Effector memory CD8-positive, alpha-beta T cell (primary cell): Measurements from ENCODE around the gene MSLN.

Source experiments
- ATAC-seq: fragments of 150-1000 bp; cut with Tn5 transposase; replicated peaks from 2 replicates; pipeline ENCODE4 v1.10.0; 2021; ENCODE audit warnings: mild to moderate bottlenecking, moderate library complexity
- DNase-seq, 3 experiments: peaks; one replicate each; pipeline ENCODE4 v3.0.0; 2021
- H3K27ac Mint-ChIP-seq, 2 donors: one replicate each; pipeline ENCODE4 v1.8.0; 2022; ENCODE audit warnings: mild to moderate bottlenecking in 2 of 2, mixed read lengths in 2 of 2, moderate library complexity in 2 of 2
- H3K27me3 Mint-ChIP-seq, 2 donors: one replicate each; pipeline ENCODE4 v1.8.0; 2022; ENCODE audit warnings: mixed read lengths in 2 of 2
- H3K36me3 Mint-ChIP-seq: one replicate; pipeline ENCODE4 v1.8.0; 2022; ENCODE audit warnings: mild to moderate bottlenecking, moderate library complexity, mixed read lengths; ENCODE audit not compliant: insufficient read depth
- H3K4me1 Mint-ChIP-seq, 2 donors: one replicate each; pipeline ENCODE4 v1.8.0; 2022; ENCODE audit warnings: low read depth in 2 of 2, mixed read lengths in 2 of 2
- H3K4me3 Mint-ChIP-seq, 2 donors: one replicate each; pipeline ENCODE4 v1.8.0; 2022; ENCODE audit warnings: mild to moderate bottlenecking in 2 of 2, mixed read lengths in 2 of 2, moderate library complexity in 2 of 2
- H3K9me3 Mint-ChIP-seq, 2 donors: one replicate each; pipeline ENCODE4 v1.8.0; 2022; ENCODE audit warnings: mixed read lengths in 2 of 2

MSLN gene

GRCh38 chr16:726438-727290 lies 33.9 kb upstream of the MSLN start, which contains the start of the genes CCDC78 and HAGHL:
Gene CCDC78 (minus strand): TSS chr16:726443. CDS start chr16:726367, 76 bp downstream.
Gene HAGHL (plus strand): TSS chr16:727106. CDS start chr16:727510, 404 bp downstream.
- Mint-ChIP-seq H3K27ac (peak within 1 kb of the TSS in 1 of 2 donors; percentile 73), H3K4me3 (peak within 1 kb of the TSS; percentile 72 to 80), H3K9me3 (no peaks in the 10 kb centered on the region), H3K36me3 (peaks cover 32% of the 10 kb centered on the region), H3K4me1 (peaks cover 3 to 11% of the 10 kb centered on the region in 2 donors), H3K27me3 (no peaks in the 10 kb centered on the region)
- ATAC-seq (peak; percentile 31), DNase-seq (peak in 2 of 3 experiments; percentile 51 to 54)

- peaks cover 30% of the 10 kb centered on the region for H3K36me3 Mint-ChIP-seq
- no peak for DNase-seq
- H3K27me3 Mint-ChIP-seq = no peaks in the 10 kb centered on the region
- no peak overlapping the region for H3K27ac Mint-ChIP-seq
- no peaks in the 10 kb centered on the region for H3K9me3 Mint-ChIP-seq
- H3K4me1 Mint-ChIP-seq = peaks cover 0 to 8% of the 10 kb centered on the region in 2 donors
- ATAC-seq = peak; percentile 19
- peak overlapping the region; percentile 59 to 80 for H3K4me3 Mint-ChIP-seq
These were observed 33.1 kb upstream of the MSLN start for GRCh38 chr16:727291-727977.

GRCh38 chr16:728131-728889 lies 32.2 kb upstream of the MSLN start:
- Mint-ChIP-seq H3K27me3 (no peaks in the 10 kb centered on the region), H3K27ac (no peak overlapping the region), H3K4me3 (peak overlapping the region; percentile 57 to 80), H3K9me3 (no peaks in the 10 kb centered on the region), H3K36me3 (peaks cover 35% of the 10 kb centered on the region), H3K4me1 (peaks cover 0 to 6% of the 10 kb centered on the region in 2 donors)
- DNase-seq (peak; percentile 70 to 80 (median 70)), ATAC-seq (peak; percentile 78)

GRCh38 chr16:728890-729744 lies 31.4 kb upstream of the MSLN start:
- DNase-seq (no peak), ATAC-seq (no peak)
- Mint-ChIP-seq H3K27me3 (no peaks in the 10 kb centered on the region), H3K4me1 (peaks cover 0 to 6% of the 10 kb centered on the region in 2 donors), H3K36me3 (peaks cover 35% of the 10 kb centered on the region), H3K4me3 (peak overlapping the region; percentile 57 to 80), H3K9me3 (no peaks in the 10 kb centered on the region), H3K27ac (no peak overlapping the region)

GRCh38 chr16:729768-730665 lies 30.5 kb upstream of the MSLN start:
- H3K27ac Mint-ChIP-seq = no peak overlapping the region
- peak overlapping the region in 1 of 2 donors; percentile 19 for H3K4me3 Mint-ChIP-seq
- H3K36me3 Mint-ChIP-seq = peaks cover 37% of the 10 kb centered on the region
- no peaks in the 10 kb centered on the region for H3K9me3 Mint-ChIP-seq
- ATAC-seq (no peak), DNase-seq (no peak)
- no peaks in the 10 kb centered on the region for H3K27me3 Mint-ChIP-seq
- peaks cover 0 to 5% of the 10 kb centered on the region in 2 donors for H3K4me1 Mint-ChIP-seq

DNA sequence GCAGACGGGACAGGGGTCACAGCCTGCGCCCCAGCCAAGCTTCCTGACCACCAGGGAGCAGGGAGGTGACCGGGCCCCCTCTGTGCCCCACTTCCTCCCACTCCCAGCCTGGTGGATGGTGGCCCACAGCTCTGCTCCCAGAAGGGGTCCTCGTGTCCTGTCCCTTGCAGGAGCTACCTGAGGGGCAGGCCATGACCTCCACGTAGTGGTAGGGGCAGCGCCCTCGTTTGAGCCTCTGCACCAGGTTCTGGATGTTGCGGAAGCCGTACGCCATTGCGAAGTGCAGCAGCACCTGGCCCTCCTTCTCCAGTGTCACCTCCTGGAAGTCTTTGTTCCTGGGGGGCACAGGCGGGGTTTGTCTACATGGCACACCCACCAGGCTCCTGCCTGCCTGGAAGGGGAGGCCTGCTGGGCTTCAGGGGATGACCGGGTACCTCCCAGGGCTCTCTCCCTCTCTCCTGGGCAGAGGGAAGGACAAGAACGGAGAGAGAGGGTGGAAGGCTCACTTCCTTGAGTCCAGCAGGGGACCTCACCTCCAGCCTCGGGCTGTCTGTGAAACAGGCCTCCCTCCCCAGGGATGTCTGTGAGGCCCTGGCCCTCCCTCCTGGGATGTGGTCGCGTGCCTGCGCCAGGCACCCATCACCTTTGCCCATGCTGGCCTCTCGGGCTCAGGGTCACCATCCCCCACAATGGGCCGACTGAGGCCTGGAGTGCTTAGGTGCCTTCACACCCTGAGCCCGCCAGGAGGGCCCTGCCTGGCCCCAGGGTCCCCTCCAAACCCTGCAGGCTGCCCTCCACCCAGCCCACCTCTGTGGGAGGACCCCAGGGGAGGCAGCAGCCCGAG lies 29.6 kb upstream of the MSLN start:
- Mint-ChIP-seq H3K36me3 (peaks cover 39% of the 10 kb centered on the region), H3K27me3 (no peaks in the 10 kb centered on the region), H3K9me3 (no peaks in the 10 kb centered on the region), H3K4me1 (peaks cover 0 to 1% of the 10 kb centered on the region in 2 donors), H3K4me3 (no peak overlapping the region), H3K27ac (no peak overlapping the region)
- ATAC-seq (no peak), DNase-seq (no peak)

GRCh38 chr16:732332-732731 lies 28.2 kb upstream of the MSLN start:
- ATAC-seq = no peak
- Mint-ChIP-seq H3K4me3 (no peak overlapping the region), H3K36me3 (peaks cover 41% of the 10 kb centered on the region), H3K9me3 (no peaks in the 10 kb centered on the region), H3K4me1 (peaks cover 0 to 1% of the 10 kb centered on the region in 2 donors), H3K27me3 (no peaks in the 10 kb centered on the region), H3K27ac (peak overlapping the region in 1 of 2 donors; percentile 32)
- DNase-seq = no peak

- Mint-ChIP-seq H3K27ac (no peak overlapping the region), H3K27me3 (no peaks in the 10 kb centered on the region), H3K4me1 (peaks cover 0 to 1% of the 10 kb centered on the region in 2 donors), H3K9me3 (no peaks in the 10 kb centered on the region), H3K36me3 (peaks cover 44% of the 10 kb centered on the region), H3K4me3 (no peak overlapping the region)
- no peak for ATAC-seq
- no peak for DNase-seq
These were observed 27.6 kb upstream of the MSLN start for GRCh38 chr16:732936-733335.

GRCh38 chr16:733382-734207 lies 26.9 kb upstream of the MSLN start:
- Mint-ChIP-seq H3K27ac (no peak overlapping the region), H3K9me3 (no peaks in the 10 kb centered on the region), H3K4me3 (no peak overlapping the region), H3K4me1 (peaks cover 0 to 1% of the 10 kb centered on the region in 2 donors), H3K27me3 (no peaks in the 10 kb centered on the region), H3K36me3 (peaks cover 44% of the 10 kb centered on the region)
- ATAC-seq (no peak), DNase-seq (no peak)

GRCh38 chr16:734208-734980 lies 26.1 kb upstream of the MSLN start:
- ATAC-seq = no peak
- no peak for DNase-seq
- peaks cover 39% of the 10 kb centered on the region for H3K36me3 Mint-ChIP-seq
- H3K27ac Mint-ChIP-seq = no peak overlapping the region
- H3K9me3 Mint-ChIP-seq = no peaks in the 10 kb centered on the region
- peaks cover 0 to 1% of the 10 kb centered on the region in 2 donors for H3K4me1 Mint-ChIP-seq
- no peaks in the 10 kb centered on the region for H3K27me3 Mint-ChIP-seq
- no peak overlapping the region for H3K4me3 Mint-ChIP-seq
